OCI-LY7 (cell line): Measurements from ENCODE around the gene PAPLN. TPM values are rescaled to one million over a fixed set of nuclear protein-coding genes. Genes with fewer than 3 reads are reported as not detected.

Experiments used
- BruUV-seq: library from RNA; stranded (reverse); fragments of 400-500 nt; replicated peaks from 2 replicates; lab custom pipeline; 2021; lab: Mats Ljungman, UMichigan
- CTCF ChIA-PET: fragments of 300-600 bp; sonication (Branson Sonifier 250); formaldehyde crosslinking; loops from one replicate; lab custom pipeline; 2022; ENCODE audit warnings: antibody characterized with exemption; ENCODE audit not compliant: unreplicated experiment; lab: Charles Lee
- POLR2A ChIA-PET: fragments of 300-600 bp; sonication (Branson Sonifier 250); formaldehyde crosslinking; loops from one replicate; lab custom pipeline; 2022; ENCODE audit warnings: antibody characterized with exemption; lab: Charles Lee
- DNase-seq: peaks from one replicate; pipeline ENCODE4 v3.0.0-alpha.2; 2015; ENCODE audit warnings: low spot score
- H2AFZ ChIP-seq: fragments of 200-600 bp; sonication (generic), shearing (Covaris generic); 2 replicates; pipeline ENCODE4 v1.6.1; 2014; ENCODE audit warnings: mild to moderate bottlenecking, antibody characterized with exemption, low read length, moderate library complexity
- H3K27ac ChIP-seq: fragments of 200-600 bp; sonication (generic); 2 replicates; pipeline ENCODE4 v1.5.1; 2014; ENCODE audit warnings: mixed run types, low read depth, mild to moderate bottlenecking, moderate library complexity, low read length, inconsistent platforms; ENCODE audit not compliant: poor library complexity, severe bottlenecking
- H3K36me3 ChIP-seq: fragments of 200-600 bp; sonication (generic); 2 replicates; pipeline ENCODE4 v1.6.1; 2014; ENCODE audit warnings: mild to moderate bottlenecking, antibody characterized with exemption, low read length, moderate library complexity, mixed read lengths; ENCODE audit not compliant: insufficient read depth
- H3K4me1 ChIP-seq: fragments of 200-600 bp; sonication (generic); 2 replicates; pipeline ENCODE4 v1.5.1; 2014; ENCODE audit warnings: mild to moderate bottlenecking, low read length; ENCODE audit not compliant: insufficient read depth, poor library complexity, severe bottlenecking
- H3K4me2 ChIP-seq: fragments of 200-600 bp; sonication (generic); 2 replicates; pipeline ENCODE4 v1.6.1; 2014; ENCODE audit warnings: mild to moderate bottlenecking, low read length
- H3K4me3 ChIP-seq: fragments of 200-600 bp; sonication (generic); 2 replicates; pipeline ENCODE4 v1.5.1; 2014; ENCODE audit warnings: mild to moderate bottlenecking, low read depth, low read length; ENCODE audit not compliant: poor library complexity, severe bottlenecking
- H3K79me2 ChIP-seq: fragments of 200-600 bp; sonication (generic); 2 replicates; pipeline ENCODE4 v1.6.1; 2016; ENCODE audit warnings: low read depth, mild to moderate bottlenecking, low read length, moderate library complexity, mixed read lengths; ENCODE audit not compliant: insufficient read depth
- H3K9me2 ChIP-seq: fragments of 200-600 bp; sonication (generic); 2 replicates; pipeline ENCODE4 v1.6.1; 2016; ENCODE audit warnings: mild to moderate bottlenecking, low read length, mixed read lengths; ENCODE audit not compliant: insufficient read depth
- H3K9me3 ChIP-seq: fragments of 200-600 bp; sonication (generic); 2 replicates; pipeline ENCODE4 v1.6.1; 2014; ENCODE audit warnings: mild to moderate bottlenecking, mixed run types, low read length, mixed read lengths
- H4K20me1 ChIP-seq: fragments of 200-600 bp; sonication (generic); 2 replicates; pipeline ENCODE4 v1.6.1; 2014; ENCODE audit warnings: mild to moderate bottlenecking, antibody characterized with exemption, low read length, moderate library complexity, mixed read lengths; ENCODE audit not compliant: insufficient read depth
- CTCF ChIP-seq: fragments of 200-600 bp; sonication (generic); conservative IDR thresholded peaks from 2 replicates; pipeline ENCODE4 v1.5.1; 2014; ENCODE audit warnings: mild to moderate bottlenecking, antibody characterized with exemption, low read length, moderate library complexity, mixed read lengths
- EZH2phosphoT487 ChIP-seq: fragments of 200-600 bp; sonication (generic); IDR thresholded peaks from 2 replicates; pipeline ENCODE4 v1.6.1; 2018; ENCODE audit warnings: low read depth, borderline replicate concordance, mild to moderate bottlenecking, mixed run types, antibody characterized with exemption, low read length, moderate library complexity, mixed read lengths
- intact Hi-C: fragments of 100-400 bp; cut with micrococcal nuclease; formaldehyde crosslinking; loops from one replicate; pipeline ENCODE4 v1.10.0; 2022; ENCODE audit not compliant: unreplicated experiment
- total RNA-seq, 2 experiments: library from RNA; depleted of rRNA in 1 of 2; stranded (reverse); fragments of >200 nt in 1 of 2; shearing (Covaris generic) in 1 of 2; gene quantifications; 2 replicates each; pipeline ENCODE4 v1.2.3, GENCODE V29; 2014 to 2022

Gene PAPLN
- total RNA-seq, 2 experiments from 2014 or later: 4.0 to 9.0 TPM

GRCh38 chr14:73255005-73255400 is 17.7 kb downstream of the PAPLN start:
- H3K79me2 ChIP-seq: no peaks in the 10 kb centered on the region

GRCh38 chr14:73255693-73256225 is 18.5 kb downstream of the PAPLN start:
- Histone ChIP-seq H3K9me2 (no peaks in the 10 kb centered on the region), H3K36me3 (no peaks in the 10 kb centered on the region), H4K20me1 (no peaks in the 10 kb centered on the region), H3K4me2 (no peak overlapping the region), H3K27ac (no peak overlapping the region), H2AFZ (no peak overlapping the region), H3K4me3 (no peak overlapping the region), H3K9me3 (no peaks in the 10 kb centered on the region), H3K4me1 (peaks cover 10% of the 10 kb centered on the region), H3K79me2 (no peaks in the 10 kb centered on the region)
- BruUV-seq: no TSS peak
- CTCF ChIA-PET: interaction anchor here (0.6 kb wide), 1 partner anchor 31 kb away, joined by 6 read pairs; no protein-coding TSS in a partner anchor
- intact Hi-C loops: no loop called here
- POLR2A ChIA-PET: interaction anchor here (0.5 kb wide), 1 partner anchor 129 kb away, joined by 3 read pairs; no protein-coding TSS in a partner anchor
- TF ChIP-seq EZH2phosphoT487 (no peak), CTCF (no peak)
- no peak for DNase-seq

More at GRCh38 chr14:73255005-73255400, 17.7 kb downstream of the PAPLN start:
- no peak overlapping the region for H3K4me3 ChIP-seq
- no peaks in the 10 kb centered on the region for H3K36me3 ChIP-seq
- ChIA-PET CTCF (interaction anchor here (0.6 kb wide), 1 partner anchor 31 kb away, joined by 6 read pairs; no protein-coding TSS in a partner anchor), POLR2A (no interaction called here)
- intact Hi-C loops: no loop called here
- H3K27ac ChIP-seq: no peak overlapping the region
- TF ChIP-seq EZH2phosphoT487 (no peak), CTCF (no peak)
- H3K4me1 ChIP-seq: peaks cover 10% of the 10 kb centered on the region
- no peaks in the 10 kb centered on the region for H3K9me3 ChIP-seq
- H3K4me2 ChIP-seq: no peak overlapping the region
- BruUV-seq: no TSS peak
- no peaks in the 10 kb centered on the region for H4K20me1 ChIP-seq
- no peak overlapping the region for H2AFZ ChIP-seq
- H3K9me2 ChIP-seq: no peaks in the 10 kb centered on the region
- no peak for DNase-seq

- Histone ChIP-seq H3K4me2 (no peak overlapping the region; the same call in 1 of the 2 replicates), H3K4me3 (no peak overlapping the region), H3K4me1 (peaks cover 10% of the 10 kb centered on the region), H2AFZ (no peak overlapping the region), H3K9me2 (no peaks in the 10 kb centered on the region), H3K27ac (no peak overlapping the region), H3K36me3 (no peaks in the 10 kb centered on the region), H4K20me1 (no peaks in the 10 kb centered on the region), H3K79me2 (no peaks in the 10 kb centered on the region), H3K9me3 (no peaks in the 10 kb centered on the region)
- BruUV-seq: no TSS peak
- ChIA-PET POLR2A (interaction anchor here (0.9 kb wide), 1 partner anchor 18 kb away, joined by 3 read pairs; no protein-coding TSS in a partner anchor), CTCF (no interaction called here)
- no peak for DNase-seq
- TF ChIP-seq EZH2phosphoT487 (no peak), CTCF (no peak)
- intact Hi-C loops: no loop called here
Observed at GRCh38 chr14:73258076-73258475, 20.8 kb downstream of the PAPLN start.
